Choroid plexus epithelial cell (primary cell): Measurements from ENCODE around the gene GIGYF2.

ENCODE experiments used
- DNase-seq: peaks from one replicate; pipeline ENCODE4 v3.0.0-alpha.2; 2010; ENCODE audit warnings: low read depth
- H3K4me3 ChIP-seq: 2 replicates; pipeline ENCODE4 v1.5.1; 2011; ENCODE audit warnings: low read depth, mild to moderate bottlenecking, control low read depth, low read length, moderate library complexity
- CTCF ChIP-seq: conservative IDR thresholded peaks from 2 replicates; pipeline ENCODE4 v1.5.1; 2011; ENCODE audit warnings: low read depth, mild to moderate bottlenecking, control low read depth, inconsistent platforms, low read length, moderate library complexity

Gene GIGYF2

GRCh38 chr2:232817756-232818155 lies 120.6 kb downstream of the GIGYF2 start:
- no peak for DNase-seq
- H3K4me3 ChIP-seq, result no peak overlapping the region
- TF ChIP-seq CTCF, result no peak

GRCh38 chr2:232829988-232830387 lies 132.9 kb downstream of the GIGYF2 start:
- no peak for TF ChIP-seq CTCF
- DNase-seq, result no peak

GRCh38 chr2:232831496-232831895 lies 134.4 kb downstream of the GIGYF2 start:
- DNase-seq, result no peak
- H3K4me3 ChIP-seq, result no peak overlapping the region
- TF ChIP-seq CTCF, result no peak

More at GRCh38 chr2:232829988-232830387, 132.9 kb downstream of the GIGYF2 start:
- H3K4me3 ChIP-seq, result no peak overlapping the region

- no peak for DNase-seq
- H3K4me3 ChIP-seq, result no peak overlapping the region
These were observed 136.7 kb downstream of the GIGYF2 start for GRCh38 chr2:232833830-232834229.

GRCh38 chr2:232835687-232836208 lies 138.6 kb downstream of the GIGYF2 start:
- no peak overlapping the region for H3K4me3 ChIP-seq
- TF ChIP-seq CTCF, result no peak
- DNase-seq, result no peak

More at GRCh38 chr2:232833830-232834229, 136.7 kb downstream of the GIGYF2 start:
- TF ChIP-seq CTCF, result no peak

- no peak overlapping the region for H3K4me3 ChIP-seq
- TF ChIP-seq CTCF, result no peak
- DNase-seq, result no peak
These were observed 139.8 kb downstream of the GIGYF2 start for GRCh38 chr2:232836934-232837333.

- no peak for TF ChIP-seq CTCF
- no peak overlapping the region for H3K4me3 ChIP-seq
- peak; percentile 17 for DNase-seq
These were observed 141.3 kb downstream of the GIGYF2 start for GRCh38 chr2:232838406-232838874.
